GM18505 (cell line): ENCODE results near the gene TMEM250.

ENCODE experiments used
- ATAC-seq: cut with Tn5 transposase; IDR thresholded peaks from one replicate; pipeline ENCODE4 v1.9.1; 2021; ENCODE audit not compliant: unreplicated experiment
- POLR2A ChIP-seq: IDR thresholded peaks from 4 replicates; pipeline ENCODE4 v1.6.1; 2011; ENCODE audit warnings: borderline replicate concordance; ENCODE audit not compliant: insufficient read depth, insufficient read length; ENCODE audit errors: extremely low read depth

The TMEM250 gene

DNA sequence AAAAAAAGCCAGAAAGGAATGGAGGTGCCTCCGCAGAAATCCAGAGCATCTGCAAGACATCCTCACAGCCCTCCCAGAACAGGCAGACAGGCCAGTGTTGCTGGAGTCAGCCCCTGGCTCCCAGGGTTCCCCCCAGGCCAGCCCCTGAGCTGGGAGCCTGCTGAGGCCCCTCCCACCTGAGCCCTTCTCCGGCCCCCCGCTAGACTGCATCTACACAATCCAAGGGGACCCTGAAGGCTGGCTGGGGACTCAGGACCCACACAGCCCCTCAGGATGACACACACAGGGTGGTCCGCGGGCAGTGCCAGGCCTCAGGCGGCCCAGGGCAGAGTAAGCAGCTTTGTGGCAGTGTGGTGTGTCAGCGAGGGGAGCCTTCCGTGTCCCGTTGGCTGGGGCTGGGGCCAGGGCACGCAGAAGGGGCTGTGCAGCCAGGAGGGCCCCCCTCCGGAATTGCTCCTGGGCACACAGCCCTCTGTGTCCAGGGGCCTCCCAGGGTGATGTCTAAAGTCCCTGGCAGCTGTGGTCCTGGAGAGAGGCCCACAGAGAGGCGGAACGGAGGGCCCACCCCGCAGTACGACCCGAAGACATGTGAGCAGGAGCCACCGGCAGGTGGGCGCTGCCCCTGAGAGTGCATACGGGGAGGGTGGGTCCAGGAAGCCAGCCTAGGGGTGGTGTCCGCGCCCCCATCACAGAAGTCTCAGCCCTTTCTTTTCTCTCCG lies 2.9 kb downstream of the TMEM250 start:
- no peak for ATAC-seq

DNA sequence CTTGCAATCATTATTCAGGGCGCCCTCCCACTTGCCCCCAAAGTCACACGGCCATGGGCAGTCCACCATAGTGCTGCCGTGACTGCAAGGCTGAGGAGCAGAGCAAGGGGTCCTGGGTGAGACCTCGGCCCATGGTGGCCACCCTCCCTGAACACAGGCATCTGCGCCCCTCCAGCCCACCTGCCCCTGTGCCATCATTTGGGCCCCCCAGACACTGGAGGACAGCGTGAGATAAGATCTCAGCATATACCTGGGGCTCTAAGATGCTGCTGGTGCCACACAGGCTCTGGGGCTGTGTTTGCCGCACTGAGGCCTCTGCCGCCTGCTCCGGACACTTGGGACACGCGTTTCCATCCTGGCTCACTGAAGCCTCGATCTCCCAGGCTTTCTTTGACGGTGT lies 3.5 kb downstream of the TMEM250 start:
- no peak for TF ChIP-seq POLR2A
- no peak for ATAC-seq

More for the DNA sequence above, 2.9 kb downstream of the TMEM250 start:
- TF ChIP-seq POLR2A = no peak

DNA sequence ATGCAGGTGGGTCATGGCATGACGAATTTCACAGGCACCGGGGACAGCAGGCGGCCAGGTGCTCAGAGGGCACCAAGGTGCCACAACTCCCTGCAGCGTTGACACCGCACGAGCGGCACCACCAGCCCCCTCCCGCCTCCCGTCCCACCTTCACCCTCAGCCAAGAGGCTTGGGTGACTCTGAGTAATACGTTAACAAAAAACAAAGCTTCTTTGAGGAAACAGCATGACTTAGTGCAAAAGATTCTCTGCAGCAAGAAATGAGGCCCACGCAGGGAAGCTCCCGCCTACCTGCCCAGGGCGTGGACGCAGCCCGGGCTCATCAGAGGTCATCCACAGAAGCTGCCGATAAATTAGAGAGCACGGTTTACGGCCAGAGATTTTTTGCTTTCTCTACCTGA lies 4.1 kb downstream of the TMEM250 start:
- no peak for TF ChIP-seq POLR2A
- no peak for ATAC-seq

GRCh38 chr9:136112541-136112940 lies 6.1 kb downstream of the TMEM250 start:
- TF ChIP-seq POLR2A = no peak
- no peak for ATAC-seq

GRCh38 chr9:136111910-136112309 lies 6.8 kb downstream of the TMEM250 start:
- TF ChIP-seq POLR2A = no peak
- ATAC-seq = no peak

DNA sequence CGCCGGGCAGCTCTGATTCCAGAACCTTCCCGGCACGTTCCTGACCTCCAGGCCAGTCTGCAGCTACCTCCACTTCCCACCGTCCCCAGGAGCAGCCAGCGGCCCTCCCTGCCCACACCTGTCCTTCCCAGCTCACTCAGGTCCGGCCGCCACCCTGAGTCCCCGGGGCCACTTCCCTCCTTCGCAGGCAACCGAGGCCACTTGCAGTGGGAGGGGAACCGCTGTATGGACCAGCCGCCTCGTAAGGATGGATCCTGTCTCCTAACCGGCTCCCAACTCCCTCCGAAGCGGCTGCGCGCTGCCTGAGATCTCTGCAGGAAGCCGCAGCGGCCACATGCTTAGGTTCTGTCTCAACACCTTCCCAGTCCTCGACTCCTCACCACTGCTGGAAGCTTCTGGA lies 7.5 kb downstream of the TMEM250 start:
- no peak for TF ChIP-seq POLR2A
- ATAC-seq = no peak

DNA sequence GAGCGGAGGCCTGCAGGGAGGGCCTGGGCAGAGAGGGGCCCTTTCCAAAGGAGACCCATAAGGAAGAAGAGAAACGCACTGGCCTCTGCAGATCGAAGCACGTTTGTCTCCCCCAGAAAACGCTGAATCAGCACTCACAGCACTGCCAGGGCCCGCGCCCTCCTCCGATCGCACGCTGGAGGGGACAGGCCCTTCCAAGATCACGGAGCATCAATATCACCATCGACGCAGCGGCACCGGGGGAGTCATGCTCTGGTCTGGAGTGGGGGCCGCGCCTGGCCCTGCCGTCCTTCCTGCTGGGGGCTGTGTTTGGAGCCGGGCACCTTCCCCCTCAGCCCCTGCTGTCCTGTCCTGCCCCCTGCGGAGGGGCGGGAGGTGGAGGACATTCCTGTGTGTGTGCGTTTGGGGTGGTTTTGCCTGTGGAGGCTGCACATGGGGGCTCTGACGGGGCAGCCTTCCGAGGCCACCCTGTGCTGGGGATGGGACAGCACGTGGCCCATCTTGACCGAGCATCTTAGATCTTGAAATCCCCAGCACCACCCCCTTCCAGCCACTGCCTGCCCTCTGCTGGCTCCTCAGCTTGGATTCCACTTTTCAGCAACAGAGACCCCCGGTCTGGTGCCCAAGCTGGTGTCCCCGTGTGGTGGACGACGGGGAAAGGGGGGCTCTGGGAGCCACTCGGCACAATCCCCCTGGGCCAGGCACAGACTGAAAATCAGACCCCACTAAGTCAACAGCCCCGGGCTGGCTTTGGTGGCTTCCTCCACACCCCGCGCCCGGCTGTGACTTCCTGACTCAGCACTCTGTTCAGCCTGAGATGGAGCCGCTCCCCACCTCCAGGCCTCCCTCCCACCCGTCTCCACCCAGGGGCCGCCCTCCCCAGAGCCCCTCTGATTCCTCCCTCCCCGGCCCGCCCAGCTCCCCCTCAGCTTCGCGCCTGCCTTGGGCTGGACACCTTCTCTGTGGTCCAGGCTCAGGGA lies 8.3 kb downstream of the TMEM250 start:
- TF ChIP-seq POLR2A = peak; percentile 28
- no peak for ATAC-seq

GRCh38 chr9:136109351-136110081 lies 9.2 kb downstream of the TMEM250 start:
- peak; percentile 74 for ATAC-seq
- no peak for TF ChIP-seq POLR2A

DNA sequence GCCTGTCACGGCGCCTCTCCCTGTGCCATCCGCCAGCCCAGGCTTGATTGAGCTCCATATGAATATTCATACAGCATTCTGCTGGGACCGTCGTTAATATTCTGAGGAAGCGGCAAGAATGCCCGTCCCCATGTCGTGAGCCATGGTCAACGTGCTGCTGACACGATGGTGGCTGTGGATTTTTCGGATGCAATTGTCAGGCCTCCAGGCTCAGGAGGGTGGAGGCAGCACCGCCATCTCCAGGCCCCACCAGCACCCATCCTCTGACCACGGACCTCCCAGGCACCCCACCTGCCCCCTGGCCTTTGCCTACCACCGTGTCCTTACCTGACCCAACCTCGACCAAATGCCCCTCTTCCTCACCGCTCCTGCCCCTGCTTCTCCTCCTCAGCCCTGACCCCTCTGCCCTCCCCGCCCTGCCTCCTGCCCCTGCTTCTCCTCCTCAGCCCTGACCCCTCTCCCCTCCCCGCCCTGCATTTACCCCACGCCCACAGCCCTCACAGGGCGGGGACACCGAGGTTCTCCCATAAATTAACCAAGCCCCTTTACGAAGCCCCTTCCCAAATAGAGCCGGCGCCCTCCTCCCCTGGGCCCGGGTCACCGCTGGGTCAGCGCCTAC lies 9.9 kb downstream of the TMEM250 start:
- TF ChIP-seq POLR2A = no peak
- no peak for ATAC-seq

DNA sequence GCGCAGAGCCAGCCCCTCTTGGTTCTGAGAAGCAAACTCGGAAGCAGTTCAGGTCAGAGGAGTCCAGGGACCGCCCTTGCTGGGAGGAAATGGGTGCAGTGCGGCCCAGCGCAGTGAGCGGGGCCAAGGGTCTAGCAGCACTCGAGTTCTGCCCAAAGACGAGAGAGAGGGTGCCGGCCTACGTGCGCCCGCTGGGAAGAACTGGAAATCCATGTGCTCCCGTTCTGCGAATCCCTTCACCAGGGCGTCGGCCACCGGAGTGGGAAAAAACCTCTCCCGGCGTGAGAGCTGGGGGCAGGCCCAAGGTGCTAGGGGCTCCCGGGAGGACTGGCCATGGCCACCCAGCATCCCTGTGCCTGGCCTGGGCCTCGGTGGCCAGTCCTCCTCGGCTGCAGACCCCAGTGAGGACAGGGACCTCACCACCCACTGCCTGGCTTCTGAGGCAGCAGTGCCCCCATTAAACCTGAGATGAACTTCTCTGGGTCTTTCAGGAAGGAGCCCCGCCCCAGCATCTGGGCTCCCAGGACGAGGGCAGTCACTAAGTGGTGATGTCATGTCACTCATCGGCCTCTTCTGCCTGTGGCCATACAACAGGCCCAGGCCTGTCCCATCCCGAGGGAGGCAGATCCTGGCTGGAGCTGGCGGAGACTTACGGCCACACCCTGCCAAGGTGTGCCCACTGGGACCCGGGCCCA lies 10.6 kb downstream of the TMEM250 start:
- no peak for TF ChIP-seq POLR2A
- ATAC-seq = no peak

DNA sequence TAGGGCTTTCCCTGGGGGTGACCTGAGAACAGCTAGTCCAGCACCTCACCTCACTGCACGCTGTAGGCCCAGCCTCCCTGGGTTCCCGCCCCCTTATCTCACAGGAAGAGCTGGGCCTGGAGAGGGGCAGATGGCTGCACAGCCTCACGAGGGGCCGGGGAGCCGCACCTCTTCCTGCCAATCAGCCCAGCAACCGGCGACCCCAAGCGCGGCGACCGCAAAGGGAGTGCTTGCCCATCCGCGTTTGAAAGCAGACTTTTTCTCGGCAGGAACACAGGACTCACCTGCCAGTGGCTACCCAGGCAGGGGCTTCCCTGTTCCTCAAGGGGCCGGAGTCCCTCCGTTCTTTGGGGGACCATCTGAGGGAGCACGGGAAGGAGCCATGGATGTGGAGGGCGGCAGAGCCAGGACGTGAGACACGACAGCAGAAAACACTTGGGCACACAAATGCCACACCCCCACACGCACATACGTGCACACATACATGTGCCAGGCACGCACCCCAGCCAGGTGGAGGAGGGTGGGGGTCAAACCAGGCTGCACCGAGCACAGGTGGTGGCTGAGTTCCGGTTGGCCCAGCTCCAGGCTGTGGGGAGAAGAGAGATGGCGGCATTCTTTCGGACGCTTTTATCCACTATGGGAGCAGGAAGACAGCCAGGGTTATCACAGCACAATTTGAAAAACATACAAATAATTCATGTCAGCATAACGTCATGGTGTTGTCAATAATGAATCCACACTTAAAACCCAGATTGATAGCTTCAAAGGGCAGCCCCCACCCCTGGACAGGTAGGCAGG lies 11.3 kb downstream of the TMEM250 start:
- peak; percentile 55 for TF ChIP-seq POLR2A
- ATAC-seq = no peak

DNA sequence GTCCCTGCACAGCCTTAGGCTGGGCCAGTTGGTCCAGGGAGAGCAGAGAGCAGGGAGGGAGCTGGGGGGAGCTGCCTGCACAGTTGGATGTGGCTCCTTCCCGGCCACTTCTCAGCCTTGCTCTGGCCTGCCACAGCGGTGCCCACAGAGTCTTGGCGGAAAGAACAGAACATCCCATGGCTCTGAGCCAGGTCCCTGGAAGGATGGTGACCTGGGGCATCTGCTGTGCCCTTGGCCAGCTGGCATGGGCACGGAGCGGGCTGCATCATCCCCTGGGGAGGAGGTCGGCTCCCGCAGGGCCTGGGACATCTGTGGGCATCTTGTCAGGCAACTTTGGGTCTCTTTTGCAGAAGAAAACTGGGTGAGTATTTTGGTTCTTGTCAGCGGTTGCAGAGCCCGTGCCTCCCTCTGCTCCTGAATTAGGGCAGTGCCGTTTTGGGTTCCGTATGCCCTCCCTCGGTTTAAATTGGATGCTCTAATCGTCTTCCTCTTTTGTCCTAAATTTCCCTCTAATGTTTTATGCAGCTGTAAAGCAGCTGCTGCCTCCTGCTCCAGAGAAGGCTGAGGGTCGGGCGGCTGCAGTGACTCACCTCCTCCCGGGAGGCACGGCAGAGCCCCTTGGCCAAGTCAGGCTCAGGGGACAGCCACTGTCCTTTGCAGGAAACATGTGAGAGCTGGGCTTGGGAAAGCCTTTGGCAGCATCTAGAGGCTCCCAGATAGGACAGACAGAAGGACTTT lies 13.1 kb downstream of the TMEM250 start:
- TF ChIP-seq POLR2A = no peak
- ATAC-seq = no peak

GRCh38 chr9:136104916-136105315 lies 13.8 kb downstream of the TMEM250 start:
- no peak for TF ChIP-seq POLR2A
- ATAC-seq = no peak
